GM12892 (cell line): ENCODE data around the gene PABPC1L.

Experiments used
- DNase-seq: peaks from one replicate; pipeline ENCODE4 v3.0.0; 2011; ENCODE audit not compliant: insufficient read length
- FAIRE-seq: peaks from 2 replicates; lab custom pipeline; 2011; peaks lifted over from hg19 to GRCh38; lab: Jason Lieb, UNC
- POLR2A ChIP-seq: IDR thresholded peaks from 2 replicates; pipeline ENCODE4 v1.6.1; 2011; ENCODE audit warnings: low read depth, low read length, control low read depth
- POLR2AphosphoS5 ChIP-seq: IDR thresholded peaks from 2 replicates; pipeline ENCODE4 v1.6.1; 2011; ENCODE audit warnings: low read depth, low read length, control low read depth
- TAF1 ChIP-seq: IDR thresholded peaks from 2 replicates; pipeline ENCODE4 v1.6.1; 2011; ENCODE audit warnings: low read depth, mild to moderate bottlenecking, control low read depth, low read length, borderline replicate concordance

PABPC1L gene

GRCh38 chr20:44965651-44966029 lies 55.8 kb downstream of the PABPC1L start:
- no peak for TF ChIP-seq POLR2A
- TF ChIP-seq POLR2AphosphoS5, result no peak
- no peak for TF ChIP-seq TAF1
- FAIRE-seq, result no peak
- DNase-seq, result no peak

- peak; percentile 69 for DNase-seq
- peak; percentile 92 for FAIRE-seq
- TF ChIP-seq TAF1, result peak; percentile 74; the same call in 1 of the 2 replicates
- peak; percentile 92 for TF ChIP-seq POLR2A
- TF ChIP-seq POLR2AphosphoS5, result peak; percentile 83
Observed at GRCh38 chr20:44966030-44966961, 56.4 kb downstream of the PABPC1L start, which contains the start of gene STK4. STK4 (plus strand) TSS chr20:44966512; CDS start chr20:44966569, 57 bp downstream.

GRCh38 chr20:44967207-44967807 lies 57.4 kb downstream of the PABPC1L start:
- FAIRE-seq (peak; percentile 36), DNase-seq (no peak)
- peak; percentile 47; the same call in 1 of the 2 replicates for TF ChIP-seq POLR2A
- no peak for TF ChIP-seq TAF1
- TF ChIP-seq POLR2AphosphoS5, result no peak

GRCh38 chr20:44969300-44969894 lies 59.5 kb downstream of the PABPC1L start:
- DNase-seq (no peak), FAIRE-seq (no peak)
- no peak for TF ChIP-seq POLR2AphosphoS5
- no peak for TF ChIP-seq POLR2A
- no peak for TF ChIP-seq TAF1

- TF ChIP-seq POLR2A, result no peak
- TF ChIP-seq TAF1, result no peak
- no peak for TF ChIP-seq POLR2AphosphoS5
- DNase-seq (no peak), FAIRE-seq (no peak)
Observed at GRCh38 chr20:44970243-44970757, 60.4 kb downstream of the PABPC1L start.

GRCh38 chr20:44973053-44973452 lies 63.2 kb downstream of the PABPC1L start:
- FAIRE-seq, result no peak
- DNase-seq, result no peak
- TF ChIP-seq POLR2A, result no peak
- no peak for TF ChIP-seq POLR2AphosphoS5
- no peak for TF ChIP-seq TAF1

- peak; percentile 76; the same call in 1 of the 2 replicates for TF ChIP-seq POLR2AphosphoS5
- peak; percentile 51; the same call in 1 of the 2 replicates for TF ChIP-seq POLR2A
- TF ChIP-seq TAF1, result no peak
- no peak for DNase-seq
- FAIRE-seq, result no peak
Observed at GRCh38 chr20:44976698-44977097, 66.8 kb downstream of the PABPC1L start.

GRCh38 chr20:44979090-44979621 lies 69.3 kb downstream of the PABPC1L start:
- TF ChIP-seq POLR2AphosphoS5 (no peak), TAF1 (no peak), POLR2A (no peak)
- DNase-seq (no peak), FAIRE-seq (peak; percentile 84)

- TF ChIP-seq POLR2A, result no peak
- no peak for TF ChIP-seq POLR2AphosphoS5
- no peak for TF ChIP-seq TAF1
- FAIRE-seq, result no peak
- DNase-seq, result no peak
Observed at GRCh38 chr20:44981736-44982406, 72.0 kb downstream of the PABPC1L start.

GRCh38 chr20:44983093-44983674 lies 73.3 kb downstream of the PABPC1L start:
- no peak for TF ChIP-seq POLR2A
- no peak for TF ChIP-seq TAF1
- no peak for TF ChIP-seq POLR2AphosphoS5
- FAIRE-seq (peak; percentile 36), DNase-seq (no peak)
